Uterus (tissue), 2 donors: ENCODE results near the gene PRSS27.

ENCODE experiments used
- POLR2A ChIP-seq, 2 donors: fragments of 450-650 bp; IDR thresholded peaks; one replicate each; pipeline ENCODE4 v1.6.1; 2016; ENCODE audit warnings: antibody characterized with exemption in 2 of 2, mild to moderate bottlenecking in 1 of 2, moderate library complexity in 1 of 2
- TF ChIP-seq, protein P1 (sequence below), 4 experiments: fragments of 200-600 bp in 2 of 4; fragments of 450-650 bp in 2 of 4; sonication (generic) in 2 of 4; IDR thresholded peaks; one replicate each; pipeline ENCODE4 v1.5.1; 2016 to 2019; ENCODE audit warnings: antibody characterized with exemption in 4 of 4, mild to moderate bottlenecking in 2 of 4, moderate library complexity in 1 of 4

DNA sequence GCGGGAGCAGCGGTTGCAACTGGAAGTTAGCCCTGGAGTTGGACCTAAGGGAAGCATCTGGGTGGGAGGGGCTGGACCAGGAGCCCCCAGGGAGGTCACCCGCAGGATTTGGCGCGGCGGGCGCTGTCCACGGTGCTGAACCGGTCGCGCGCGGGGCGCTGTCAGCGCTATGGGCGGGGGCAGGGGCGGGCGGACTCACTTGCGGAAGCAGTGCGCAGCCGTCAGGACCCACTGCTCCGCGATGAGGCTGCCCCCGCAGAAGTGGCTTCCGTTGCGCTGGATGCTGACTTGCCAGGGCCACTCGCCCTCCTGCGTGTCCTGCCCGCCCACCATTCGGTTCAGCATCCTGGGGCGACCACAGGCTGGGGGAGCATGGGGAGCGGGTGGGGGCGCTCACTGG is 4.5 kb downstream of the PRSS27 start:
- no peak for TF ChIP-seq POLR2A (IDR thresholded peaks at IDR 0.05)
- TF ChIP-seq, protein P1, sequence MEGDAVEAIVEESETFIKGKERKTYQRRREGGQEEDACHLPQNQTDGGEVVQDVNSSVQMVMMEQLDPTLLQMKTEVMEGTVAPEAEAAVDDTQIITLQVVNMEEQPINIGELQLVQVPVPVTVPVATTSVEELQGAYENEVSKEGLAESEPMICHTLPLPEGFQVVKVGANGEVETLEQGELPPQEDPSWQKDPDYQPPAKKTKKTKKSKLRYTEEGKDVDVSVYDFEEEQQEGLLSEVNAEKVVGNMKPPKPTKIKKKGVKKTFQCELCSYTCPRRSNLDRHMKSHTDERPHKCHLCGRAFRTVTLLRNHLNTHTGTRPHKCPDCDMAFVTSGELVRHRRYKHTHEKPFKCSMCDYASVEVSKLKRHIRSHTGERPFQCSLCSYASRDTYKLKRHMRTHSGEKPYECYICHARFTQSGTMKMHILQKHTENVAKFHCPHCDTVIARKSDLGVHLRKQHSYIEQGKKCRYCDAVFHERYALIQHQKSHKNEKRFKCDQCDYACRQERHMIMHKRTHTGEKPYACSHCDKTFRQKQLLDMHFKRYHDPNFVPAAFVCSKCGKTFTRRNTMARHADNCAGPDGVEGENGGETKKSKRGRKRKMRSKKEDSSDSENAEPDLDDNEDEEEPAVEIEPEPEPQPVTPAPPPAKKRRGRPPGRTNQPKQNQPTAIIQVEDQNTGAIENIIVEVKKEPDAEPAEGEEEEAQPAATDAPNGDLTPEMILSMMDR (IDR thresholded peaks at IDR 0.05): no peak
